Measurements from ENCODE around the gene SH2D3C. TPM values are rescaled to one million over a fixed set of nuclear protein-coding genes. Genes with fewer than 3 reads are reported as not detected.

The SH2D3C gene
- total and polyA plus RNA-seq, 2 of the 4 experiments (the other 2 are of a cell fraction): under 0.01 to 0.24 TPM

DNA sequence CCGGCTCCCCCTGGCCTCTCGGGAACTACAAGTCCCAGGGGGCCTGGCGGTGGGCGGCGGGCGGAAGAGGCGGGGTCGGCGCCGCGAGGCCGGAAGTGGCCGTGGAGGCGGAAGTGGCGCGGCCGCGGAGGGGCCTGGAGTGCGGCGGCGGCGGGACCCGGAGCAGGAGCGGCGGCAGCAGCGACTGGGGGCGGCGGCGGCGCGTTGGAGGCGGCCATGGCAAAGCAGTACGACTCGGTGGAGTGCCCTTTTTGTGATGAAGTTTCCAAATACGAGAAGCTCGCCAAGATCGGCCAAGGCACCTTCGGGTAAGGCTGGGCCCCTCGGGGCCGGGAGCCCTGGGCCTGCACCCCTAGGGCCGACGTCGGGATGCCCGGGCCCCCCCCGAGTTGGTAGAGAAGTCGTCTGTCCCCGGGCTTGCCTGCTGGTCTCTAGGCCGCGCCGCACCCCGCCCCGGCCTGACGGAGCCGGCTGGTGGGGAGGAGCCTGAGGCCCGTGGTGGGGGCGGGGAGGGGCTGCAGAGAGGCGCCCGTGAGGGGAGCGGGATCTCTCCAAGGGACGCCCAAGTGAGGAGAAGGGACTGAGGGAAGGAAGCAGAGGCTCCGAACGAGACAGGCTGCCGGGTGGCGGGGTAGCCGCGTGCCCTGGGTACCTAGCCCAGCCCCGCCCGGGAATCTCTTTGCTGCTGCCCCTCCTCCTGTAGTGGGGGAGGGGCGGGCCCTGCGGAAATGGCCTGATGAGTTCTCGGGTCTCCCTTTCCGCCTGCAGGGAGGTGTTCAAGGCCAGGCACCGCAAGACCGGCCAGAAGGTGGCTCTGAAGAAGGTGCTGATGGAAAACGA is 7.7 kb upstream of the SH2D3C start, which contains the start of gene CDK9:
Gene CDK9, plus strand, starts transcription at position 102 of the 840 bp plus-strand sequence. Its CDS starts 115 bp downstream, at position 217.
- Histone ChIP-seq H3K18ac (ENCODE audit: low read depth, low read length) (no peak within 1 kb of the TSS; the same call in 1 of the 2 replicates), H3K14ac (replicated peaks; ENCODE audit: low read depth, low read length) (peak within 1 kb of the TSS; percentile 97), H3K9me1 (ENCODE audit: insufficient read depth, low read length) (no peaks in the 10 kb centered on the region; the same call in 1 of the 2 replicates), H2BK15ac (ENCODE audit: low read depth, low read length) (no peak within 1 kb of the TSS), H3K4me1 (ENCODE audit: control insufficient read depth, insufficient read depth, low read length) (no peaks in the 10 kb centered on the region; the same call in 1 of the 2 replicates), H3K79me1 (ENCODE audit: low read depth in 1 of 2, low read length in 2 of 2) (peaks cover 18 to 50% of the 10 kb centered on the region in 2 experiments), H3K4me3 (ENCODE audit: insufficient read depth, low read depth, low read length) (peak within 1 kb of the TSS; percentile 95), H4K8ac (ENCODE audit: low read depth in 2 of 2, low read length in 2 of 2) (peak within 1 kb of the TSS; percentile 70 to 88; a peak in 3 of 4 replicates), H2AFZ (replicated peaks; ENCODE audit: low read length, poor library complexity) (peak within 1 kb of the TSS; percentile 96), H3K9ac (ENCODE audit: low read depth, low read length) (peak within 1 kb of the TSS; percentile 92), H4K5ac (ENCODE audit: low read depth, low read length) (peak within 1 kb of the TSS; percentile 55; the same call in 1 of the 2 replicates), H3K23ac (ENCODE audit: low read depth, low read length) (peak within 1 kb of the TSS; percentile 73; the same call in 1 of the 2 replicates), H3K4ac (ENCODE audit: low read depth, low read length) (peak within 1 kb of the TSS; percentile 86), H2BK120ac (ENCODE audit: low read depth, low read length) (no peak within 1 kb of the TSS; the same call in 1 of the 2 replicates), H3K27me3 (ENCODE audit: control insufficient read depth, insufficient read depth, low read length) (no peaks in the 10 kb centered on the region), H2BK20ac (ENCODE audit: low read depth, low read length) (no peak within 1 kb of the TSS), H3K4me2 (ENCODE audit: low read depth, low read length) (peak within 1 kb of the TSS; percentile 89), H2BK5ac (ENCODE audit: low read depth, low read length, poor library complexity, severe bottlenecking) (peak within 1 kb of the TSS; percentile 82), H3K56ac (ENCODE audit: extremely low read depth, insufficient read depth, low read length) (peak within 1 kb of the TSS; percentile 40), H4K91ac (ENCODE audit: insufficient read depth, low read depth, low read length) (peak within 1 kb of the TSS; percentile 36; the same call in 1 of the 2 replicates), H4K20me1 (ENCODE audit: insufficient read depth, low read length) (peaks cover 52% of the 10 kb centered on the region), H3K27ac (ENCODE audit: insufficient read depth, low read length) (peak within 1 kb of the TSS; percentile 93), H2AK9ac (replicated peaks; ENCODE audit: low read depth, low read length, poor library complexity) (peak within 1 kb of the TSS; percentile 100), H2AK5ac (ENCODE audit: low read depth, low read length) (peak within 1 kb of the TSS; percentile 91), H3K36me3 (ENCODE audit: control insufficient read depth, insufficient read depth, low read length) (peaks cover 39% of the 10 kb centered on the region), H3K9me3 (ENCODE audit: control insufficient read depth, insufficient read depth, low read length) (no peaks in the 10 kb centered on the region)
- ChIA-PET POLR2A (ENCODE audit: unreplicated experiment) (interaction anchor here (0.5 to 1.0 kb wide), 3 partner anchors 15 to 231 kb away, joined by 3 to 19 read pairs (median 4); no protein-coding TSS in a partner anchor), CTCF (interaction anchor here (0.8 to 2.2 kb wide), 3 partner anchors 52 to 124 kb away, joined by 3 to 8 read pairs (median 8); partner anchors contain the start of gene TOR2A)
- 0% methylated on average over 24 of the region's 75 CpGs; no CpG with 5 or more reads in 1 of the 2 experiments for WGBS, 2 experiments (ENCODE audit: extremely low coverage in 2 of 2, insufficient read length in 1 of 2)
- in situ Hi-C loops (cut with MboI; ENCODE audit: low sequenced_read_pairs): no loop called here
- dilution Hi-C loops (cut with HindIII; ENCODE audit: low sequenced_read_pairs, unreplicated experiment): no loop called here
- BruUV-seq (replicated peaks): no TSS peak
- peak; percentile 81 for DNase-seq
- intact Hi-C loops (cut with micrococcal nuclease): loop anchor here (1.0 kb wide), 2 partner anchors 51 to 84 kb away; partner anchors contain the start of gene TOR2A
- ATAC-seq (ENCODE audit: low read depth): peak; percentile 76
- TF ChIP-seq RAD21 (IDR thresholded peaks at IDR 0.05; ENCODE audit: low read length) (no peak), MAZ (IDR thresholded peaks at IDR 0.05; ENCODE audit: borderline replicate concordance, low read depth, low read length) (peak; percentile 59; the same call in 1 of the 2 replicates), POLR2A (IDR thresholded peaks at IDR 0.05; ENCODE audit: low read depth, low read length) (peak; percentile 79), BHLHE40 (IDR thresholded peaks at IDR 0.05; ENCODE audit: low read depth, low read length) (no peak), RCOR1 (IDR thresholded peaks at IDR 0.05; ENCODE audit: insufficient replicate concordance, low read length) (no peak), MXI1 (IDR thresholded peaks at IDR 0.05; ENCODE audit: borderline replicate concordance, low read depth, low read length) (peak; percentile 68; the same call in 1 of the 2 replicates)

All from IMR-90 (cell line).